OCI-LY1 (cell line): ENCODE measurements around the gene PLEKHB2.
A peak's percentile ranks its signal among the peaks of the same experiment; 100 is the strongest.

Experiments
- H2AFZ ChIP-seq: fragments of 200-600 bp; sonication (generic), shearing (Covaris generic); 2 replicates; pipeline ENCODE4 v1.6.0; 2014; ENCODE audit warnings: antibody characterized with exemption, mild to moderate bottlenecking, low read length
- H3F3A ChIP-seq: fragments of 200-600 bp; sonication (generic), shearing (Covaris generic); 2 replicates; pipeline ENCODE4 v1.6.0; 2014; ENCODE audit warnings: mild to moderate bottlenecking, antibody characterized with exemption, low read length, moderate library complexity; ENCODE audit not compliant: insufficient read depth
- H3K27ac ChIP-seq: fragments of 200-600 bp; sonication (generic); 2 replicates; pipeline ENCODE4 v1.5.1; 2014; ENCODE audit warnings: low read length, mixed run types, mild to moderate bottlenecking, low read depth; ENCODE audit not compliant: poor library complexity, severe bottlenecking
- H3K27me3 ChIP-seq: fragments of 200-600 bp; sonication (generic); 2 replicates; pipeline ENCODE4 v1.6.0; 2014; ENCODE audit warnings: antibody characterized with exemption, mild to moderate bottlenecking, low read length, moderate library complexity; ENCODE audit not compliant: insufficient read depth
- H3K36me3 ChIP-seq: fragments of 200-600 bp; sonication (generic); 2 replicates; pipeline ENCODE4 v1.6.1; 2014; ENCODE audit warnings: mild to moderate bottlenecking, antibody characterized with exemption, low read length, moderate library complexity, mixed read lengths; ENCODE audit not compliant: insufficient read depth
- H3K4me1 ChIP-seq: fragments of 200-600 bp; sonication (generic); 2 replicates; pipeline ENCODE4 v1.5.1; 2014; ENCODE audit warnings: mild to moderate bottlenecking, low read length, moderate library complexity; ENCODE audit not compliant: insufficient read depth, severe bottlenecking
- H3K4me2 ChIP-seq: fragments of 200-600 bp; sonication (generic), shearing (Covaris generic); 2 replicates; pipeline ENCODE4 v1.6.1; 2014; ENCODE audit warnings: low read length
- H3K4me3 ChIP-seq: fragments of 200-600 bp; sonication (generic); 2 replicates; pipeline ENCODE4 v1.5.1; 2014; ENCODE audit warnings: low read length, low read depth, mild to moderate bottlenecking, mixed read lengths; ENCODE audit not compliant: poor library complexity, severe bottlenecking
- H3K79me2 ChIP-seq: fragments of 200-600 bp; shearing (Covaris generic); 2 replicates; pipeline ENCODE4 v1.6.1; 2016; ENCODE audit warnings: mixed run types, low read length, mixed read lengths; ENCODE audit not compliant: insufficient read depth
- H3K9ac ChIP-seq: fragments of 200-600 bp; sonication (generic), shearing (Covaris generic); 2 replicates; pipeline ENCODE4 v1.6.1; 2014; ENCODE audit warnings: mild to moderate bottlenecking, low read length, mixed read lengths
- H3K9me2 ChIP-seq: fragments of 200-600 bp; sonication (generic), shearing (Covaris generic); 2 replicates; pipeline ENCODE4 v1.6.1; 2014; ENCODE audit warnings: low read depth, mild to moderate bottlenecking, low read length, mixed read lengths
- H3K9me3 ChIP-seq: fragments of 200-600 bp; shearing (Covaris generic); 2 replicates; pipeline ENCODE4 v1.6.1; 2014; ENCODE audit warnings: low read length, mixed read lengths
- H4K20me1 ChIP-seq: fragments of 200-600 bp; sonication (generic), shearing (Covaris generic); 2 replicates; pipeline ENCODE4 v1.6.0; 2016; ENCODE audit warnings: mild to moderate bottlenecking, low read length; ENCODE audit not compliant: insufficient read depth
- CTCF ChIP-seq: fragments of 200-600 bp; sonication (generic), shearing (Covaris generic); IDR thresholded peaks from 2 replicates; pipeline ENCODE4 v1.5.1; 2017; ENCODE audit warnings: mild to moderate bottlenecking, antibody characterized with exemption, low read length, moderate library complexity, mixed read lengths
- EZH2 ChIP-seq: fragments of 200-600 bp; sonication (generic), shearing (Covaris generic); IDR thresholded peaks from 2 replicates; pipeline ENCODE4 v1.8.0; 2017; ENCODE audit warnings: borderline replicate concordance, mixed run types, mild to moderate bottlenecking, antibody characterized with exemption, low read length, moderate library complexity, mixed read lengths

Gene PLEKHB2

GRCh38 chr2:131105156-131105949 lies at the start of gene PLEKHB2:
TSS of gene PLEKHB2 (plus strand) at chr2:131105336. CDS start at chr2:131120942, 15,606 bp downstream.
- Histone ChIP-seq H3K79me2 (peaks cover 49% of the 10 kb centered on the region), H3K27ac (peak within 1 kb of the TSS; percentile 81), H3K4me1 (peaks cover 23% of the 10 kb centered on the region), H3K9me3 (no peaks in the 10 kb centered on the region), H3F3A (no peaks in the 10 kb centered on the region), H4K20me1 (no peaks in the 10 kb centered on the region), H3K4me2 (peak within 1 kb of the TSS; percentile 86), H3K4me3 (peak within 1 kb of the TSS; percentile 99), H3K9me2 (no peaks in the 10 kb centered on the region), H3K27me3 (no peaks in the 10 kb centered on the region), H2AFZ (peak within 1 kb of the TSS; percentile 83), H3K36me3 (peaks cover 16% of the 10 kb centered on the region), H3K9ac (peak within 1 kb of the TSS; percentile 95)
- no peak for TF ChIP-seq EZH2
- no peak; the same call in 1 of the 2 replicates for TF ChIP-seq CTCF

GRCh38 chr2:131056204-131056931 lies 48.8 kb upstream of the PLEKHB2 start:
- Histone ChIP-seq H3K27me3 (no peaks in the 10 kb centered on the region), H3K4me1 (no peaks in the 10 kb centered on the region), H3K4me3 (no peak overlapping the region), H3K9ac (no peak overlapping the region), H3K79me2 (peaks cover 16% of the 10 kb centered on the region; the same call in 1 of the 2 replicates), H3K4me2 (no peak overlapping the region), H3K36me3 (peaks cover 90% of the 10 kb centered on the region), H4K20me1 (0 out of 2 replicates have a peak, but pooled peaks cover 5% of the 10 kb centered on the region), H2AFZ (no peak overlapping the region), H3K9me3 (no peaks in the 10 kb centered on the region), H3K27ac (no peak overlapping the region), H3K9me2 (no peaks in the 10 kb centered on the region), H3F3A (no peaks in the 10 kb centered on the region)
- no peak for TF ChIP-seq EZH2
- no peak for TF ChIP-seq CTCF

GRCh38 chr2:131056932-131057287 lies 48.2 kb upstream of the PLEKHB2 start:
- Histone ChIP-seq H3K9ac (no peak overlapping the region), H4K20me1 (0 out of 2 replicates have a peak, but pooled peaks cover 5% of the 10 kb centered on the region), H3K27me3 (no peaks in the 10 kb centered on the region), H3K4me3 (no peak overlapping the region), H3K79me2 (peaks cover 19% of the 10 kb centered on the region), H3K9me3 (no peaks in the 10 kb centered on the region), H3K4me1 (no peaks in the 10 kb centered on the region), H3F3A (no peaks in the 10 kb centered on the region), H3K9me2 (no peaks in the 10 kb centered on the region), H3K4me2 (no peak overlapping the region), H3K27ac (no peak overlapping the region), H3K36me3 (peaks cover 90% of the 10 kb centered on the region), H2AFZ (no peak overlapping the region)
- TF ChIP-seq CTCF = no peak
- no peak for TF ChIP-seq EZH2
